SHP77 treated with DMSO at 0.1 percent for 48 hours (cell line): ENCODE results near the gene FAXC.

Experiments
- DNase-seq: peaks from one replicate; lab custom pipeline; 2025; lab: John Stamatoyannopoulos, UW

FAXC gene

GRCh38 chr6:99349171-99350141 lies at the start of gene FAXC:
Gene FAXC (minus strand): TSS chr6:99349674. CDS start chr6:99349372, 302 bp downstream.
- DNase-seq = peak; percentile 16

GRCh38 chr6:99397287-99397686 lies 47.8 kb upstream of the FAXC start:
- no peak for DNase-seq

GRCh38 chr6:99393698-99394531 lies 44.4 kb upstream of the FAXC start, which contains the start of gene COQ3:
Gene COQ3 (minus strand): TSS chr6:99394195. CDS start chr6:99394179, 16 bp downstream.
- peak; percentile 74 for DNase-seq

GRCh38 chr6:99393366-99393697 lies 43.9 kb upstream of the FAXC start:
- no peak for DNase-seq

- no peak for DNase-seq
Observed at GRCh38 chr6:99390896-99391295, 41.4 kb upstream of the FAXC start.

GRCh38 chr6:99384507-99384906 lies 35.0 kb upstream of the FAXC start:
- no peak for DNase-seq

DNA sequence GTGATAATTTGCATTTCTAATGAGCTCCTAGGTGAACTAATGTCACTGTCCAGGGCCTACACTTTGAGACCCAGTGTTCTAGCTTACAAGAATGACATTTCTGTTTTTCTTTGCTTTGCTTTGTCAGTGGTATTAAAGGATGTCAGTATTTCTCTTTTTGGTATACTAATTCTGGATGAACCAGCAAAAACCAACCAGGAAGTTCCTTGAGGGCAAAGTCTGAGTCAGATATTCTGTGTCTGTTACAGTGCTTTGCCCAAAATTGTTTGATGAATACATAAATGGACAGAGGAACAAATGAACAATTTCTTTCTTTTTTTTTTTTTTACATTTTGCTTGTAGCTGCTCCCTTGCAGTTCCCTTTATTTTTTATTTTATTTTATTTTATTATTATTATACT lies 29.2 kb upstream of the FAXC start:
- DNase-seq = no peak

DNA sequence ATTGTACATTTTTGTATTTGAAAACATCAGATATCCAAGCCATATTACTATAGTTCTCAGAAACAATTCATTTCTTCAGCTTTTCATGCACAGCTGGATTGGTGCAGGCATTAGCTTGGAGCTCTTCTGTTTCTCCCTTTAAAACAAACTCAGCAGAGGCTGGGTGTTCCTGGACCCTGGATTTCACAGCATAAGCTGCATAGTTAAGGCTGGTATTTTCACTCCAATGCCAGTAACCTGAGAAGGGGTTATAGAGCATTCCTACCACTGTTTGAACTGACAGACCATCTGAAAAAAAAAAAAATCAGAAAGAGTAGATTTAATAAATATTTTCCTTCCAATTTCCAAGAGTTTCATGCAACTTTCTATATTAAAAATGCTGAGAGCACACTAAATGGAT lies 20.1 kb upstream of the FAXC start:
- DNase-seq = no peak

GRCh38 chr6:99366852-99367251 lies 17.4 kb upstream of the FAXC start:
- no peak for DNase-seq

GRCh38 chr6:99364026-99364425 lies 14.6 kb upstream of the FAXC start:
- DNase-seq = no peak

DNA sequence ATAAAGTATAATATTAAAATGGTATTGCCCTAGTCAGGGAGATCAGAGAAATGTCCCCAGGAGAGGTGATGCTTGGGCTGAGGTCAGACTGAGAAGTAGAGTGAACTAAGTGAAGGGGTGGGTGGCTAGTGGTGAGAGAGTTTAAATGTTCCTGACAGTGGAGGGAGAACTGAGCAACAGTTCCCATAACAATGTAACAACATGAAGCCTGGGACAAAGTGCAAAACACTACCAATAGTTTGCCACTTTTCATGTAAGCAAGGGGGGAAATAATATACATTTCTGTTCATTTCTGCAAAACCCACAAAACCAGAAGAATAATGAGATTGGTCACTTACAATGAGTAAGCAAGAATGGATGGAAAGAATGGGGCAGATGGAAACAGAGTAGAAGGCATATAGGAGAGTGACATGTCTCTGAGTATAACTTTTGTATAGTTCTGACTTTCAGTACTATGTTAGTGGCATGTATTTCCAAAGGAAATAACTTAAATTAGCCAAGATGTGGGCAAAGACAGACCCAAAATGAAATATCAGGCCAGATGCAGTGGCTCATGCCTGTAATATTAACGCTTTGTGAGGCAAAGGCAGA lies 13.3 kb upstream of the FAXC start:
- no peak for DNase-seq

DNA sequence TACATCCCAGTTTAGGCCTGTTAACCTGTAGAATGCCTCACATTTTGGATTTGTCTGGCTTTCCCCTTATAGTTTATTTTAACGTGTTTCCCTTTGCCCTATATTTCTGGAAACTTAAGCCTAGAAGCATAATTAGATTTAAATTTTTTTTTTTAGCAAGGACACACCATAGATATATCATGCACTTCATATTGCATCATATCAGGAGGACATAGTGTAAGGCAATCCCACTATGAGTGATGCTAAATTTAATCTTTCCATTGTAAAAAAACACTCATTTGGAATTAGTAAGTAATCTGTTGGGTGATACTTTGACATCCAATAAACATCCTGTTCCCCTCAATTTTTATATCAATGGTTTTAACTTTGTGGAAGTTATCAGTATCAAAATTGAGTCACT lies 10.3 kb upstream of the FAXC start:
- no peak for DNase-seq

- DNase-seq = no peak
Observed at GRCh38 chr6:99356641-99357040, 7.2 kb upstream of the FAXC start.

DNA sequence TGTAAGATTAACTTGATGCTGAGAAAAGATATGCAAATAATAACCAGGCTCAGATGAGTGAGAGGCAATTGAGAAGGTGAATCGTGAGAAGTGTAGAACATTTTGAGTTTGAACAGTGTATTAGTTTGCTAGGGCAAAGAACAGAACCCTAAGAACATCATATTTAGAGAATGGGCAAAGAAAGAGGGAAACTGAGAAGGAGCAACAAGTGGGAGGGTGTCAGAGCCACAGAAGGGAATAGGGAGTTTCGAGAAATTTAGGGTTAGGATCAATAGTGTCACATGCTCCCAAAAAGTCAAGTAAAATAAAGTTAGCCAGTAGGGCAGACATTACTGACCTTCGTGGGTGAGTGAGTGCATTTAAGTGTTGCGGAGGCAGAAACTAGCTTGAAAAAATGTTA lies 5.5 kb upstream of the FAXC start:
- no peak for DNase-seq

DNA sequence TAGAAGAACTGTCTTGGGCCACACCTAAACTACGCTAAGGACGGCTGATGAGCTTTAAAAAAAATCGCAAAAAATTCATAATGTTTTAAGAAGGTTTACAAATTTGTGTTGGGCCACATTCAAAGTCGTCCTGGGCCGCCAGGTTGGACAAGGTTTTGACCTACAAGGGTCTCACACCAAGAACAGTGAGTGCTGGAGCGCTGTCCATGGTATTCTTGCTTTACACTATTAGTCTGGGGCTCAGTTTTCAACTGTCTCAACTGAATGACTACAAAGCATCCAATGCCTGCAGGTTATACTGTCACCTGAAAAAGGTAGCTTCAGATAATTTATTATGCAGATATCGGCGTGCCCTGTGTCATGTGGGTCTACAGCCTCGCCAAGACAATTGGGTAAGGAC lies 3.7 kb upstream of the FAXC start:
- DNase-seq = no peak

GRCh38 chr6:99350573-99350972 lies 1.1 kb upstream of the FAXC start:
- no peak for DNase-seq

GRCh38 chr6:99348288-99349170 lies 945 bp downstream of the FAXC start:
- DNase-seq = peak; percentile 6

DNA sequence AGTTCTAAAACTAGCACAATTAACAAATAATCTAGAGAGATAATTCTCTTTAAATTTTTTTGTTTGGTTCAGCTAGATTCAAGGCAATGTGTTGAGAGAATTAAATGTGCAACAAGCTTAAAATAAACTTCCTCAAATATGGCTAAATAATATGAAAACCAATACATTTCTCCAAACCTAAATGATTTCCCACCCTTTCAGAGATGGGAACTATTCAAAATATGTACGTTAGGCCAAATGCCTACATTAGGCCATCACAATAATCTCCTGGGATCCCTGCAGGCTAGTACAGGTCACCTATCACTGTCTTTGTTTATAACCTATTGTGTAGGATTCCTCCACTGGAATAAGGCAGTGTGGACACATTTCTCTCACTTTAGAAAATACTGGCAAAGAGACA lies 1.7 kb downstream of the FAXC start:
- no peak for DNase-seq

DNA sequence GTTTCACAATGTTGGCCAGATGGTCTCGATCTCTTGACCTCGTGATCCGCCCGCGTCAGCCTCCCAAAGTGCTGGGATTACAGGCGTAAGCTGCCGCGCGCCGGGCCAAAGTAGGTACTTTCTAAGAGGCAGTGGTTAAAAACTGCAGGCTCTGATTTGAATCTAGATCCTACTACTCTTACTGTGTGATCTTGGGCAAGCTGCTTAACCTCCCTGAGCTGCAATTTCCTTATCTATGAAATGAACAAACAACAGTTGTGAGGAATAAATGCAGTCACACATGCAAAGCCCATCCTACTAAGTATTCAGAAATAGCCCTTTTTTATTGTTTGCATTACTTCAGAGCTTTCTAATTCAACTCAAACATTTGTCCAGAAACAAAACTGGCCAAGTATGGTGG lies 2.9 kb downstream of the FAXC start:
- DNase-seq = no peak

GRCh38 chr6:99345164-99345563 lies 4.3 kb downstream of the FAXC start:
- no peak for DNase-seq

GRCh38 chr6:99344289-99344688 lies 5.2 kb downstream of the FAXC start:
- no peak for DNase-seq
